Sigmoid colon (tissue), 7 donors: ENCODE results near the gene CHERP. TPM values are rescaled to one million over a fixed set of nuclear protein-coding genes. Genes with fewer than 3 reads are reported as not detected.

ENCODE experiments used
- DNase-seq: peaks from one replicate; pipeline ENCODE4 v3.0.0-alpha.2; 2019
- H3K27ac ChIP-seq, 4 donors: fragments of 200-600 bp; sonication (generic); one replicate each; pipeline ENCODE4 v1.5.1; 2016 to 2019; ENCODE audit warnings: mild to moderate bottlenecking in 1 of 4
- H3K27me3 ChIP-seq, 3 donors: fragments of 200-600 bp; sonication (generic); one replicate each; pipeline ENCODE4 v1.5.1; 2019; ENCODE audit warnings: mild to moderate bottlenecking in 1 of 3
- H3K36me3 ChIP-seq, 4 donors: fragments of 200-600 bp; sonication (generic); one replicate each; pipeline ENCODE4 v1.5.1; 2016 to 2019
- H3K4me1 ChIP-seq, 4 donors: fragments of 200-600 bp; sonication (generic); one replicate each; pipeline ENCODE4 v1.5.1; 2017 to 2019
- H3K4me3 ChIP-seq, 4 donors: fragments of 200-600 bp; sonication (generic); one replicate each; pipeline ENCODE4 v1.5.1; 2017 to 2019; ENCODE audit warnings: mild to moderate bottlenecking in 2 of 4, moderate library complexity in 1 of 4
- H3K9me3 ChIP-seq, 4 donors: fragments of 200-600 bp in 3 of 4; sonication (generic) in 3 of 4; one replicate each; pipeline versions ENCODE4 v1.5.1 to v1.6.1; 2013 to 2019
- CTCF ChIP-seq, 4 experiments: fragments of 450-650 bp in 3 of 4; fragments of 200-600 bp in 1 of 4; IDR thresholded peaks; one replicate each; pipeline ENCODE4 v1.5.1; 2016 to 2019; ENCODE audit warnings: antibody characterized with exemption in 4 of 4, mild to moderate bottlenecking in 3 of 4, moderate library complexity in 2 of 4
- EP300 ChIP-seq, 4 donors: sonication (generic); formaldehyde crosslinking; IDR thresholded peaks; one replicate each; pipeline ENCODE4 v1.6.1; 2017; ENCODE audit warnings: antibody characterized with exemption in 4 of 4
- POLR2A ChIP-seq, 2 donors: fragments of 450-650 bp; IDR thresholded peaks; one replicate each; pipeline ENCODE4 v1.6.1; 2016; ENCODE audit warnings: antibody characterized with exemption in 2 of 2, mild to moderate bottlenecking in 2 of 2, moderate library complexity in 2 of 2
- POLR2AphosphoS5 ChIP-seq, 4 donors: sonication (generic); formaldehyde crosslinking; IDR thresholded peaks; one replicate each; pipeline ENCODE4 v1.6.1; 2017; ENCODE audit warnings: antibody characterized with exemption in 4 of 4
- WGBS, 2 donors: extraction: QIAGEN DNeasy Blood & Tissue Kit; methylation state at CpG; one replicate each; pipeline ENCODE4 v1.1.7; 2013; 5-methylcytosine and 5-hydroxymethylcytosine counted together
- intact Hi-C: fragments of 100-400 bp; cut with DNase I; formaldehyde crosslinking; loops from one replicate; pipeline ENCODE4 v1.15.1; 2023
- polyA plus RNA-seq, 3 donors: library from polyadenylated mRNA; stranded (reverse); fragments of 200-250 nt; gene quantifications; one replicate each; pipeline ENCODE4 v1.2.3, GENCODE V29; 2013
- total RNA-seq, 4 donors: library from RNA; depleted of rRNA; stranded (reverse); fragments of >200 nt; gene quantifications; one replicate each; pipeline ENCODE4 v1.1.0, GENCODE V29; 2016
- donor health status: healthy with polysubstance abuse.
- donor health status: Bipolar disorder and iron deficiency.
- donor health status: healthy.

The CHERP gene
- total and polyA plus RNA-seq, 7 donors = 5.6 to 32.7 (median 8.6) TPM

- no peaks in the 10 kb centered on the region for H3K9me3 ChIP-seq
- no peaks in the 10 kb centered on the region for H3K4me1 ChIP-seq
- TF ChIP-seq POLR2AphosphoS5 (IDR thresholded peaks at IDR 0.05) = no peak
- DNase-seq = no peak
- whole genome bisulfite sequencing, 2 donors = 94% methylated on average over 24 of the region's 24 CpGs
- H3K27ac ChIP-seq = no peak overlapping the region
- intact Hi-C loops = no loop called here
- no peaks in the 10 kb centered on the region for H3K27me3 ChIP-seq
- no peak overlapping the region for H3K4me3 ChIP-seq
- peaks cover 58 to 94% (median 74%) of the 10 kb centered on the region in 4 donors for H3K36me3 ChIP-seq
Observed at GRCh38 chr19:16519230-16519687, 23.0 kb downstream of the CHERP start.

GRCh38 chr19:16518483-16519229 lies 23.6 kb downstream of the CHERP start:
- Histone ChIP-seq H3K36me3 (peaks cover 54 to 94% (median 72%) of the 10 kb centered on the region in 4 donors), H3K27ac (no peak overlapping the region), H3K27me3 (no peaks in the 10 kb centered on the region), H3K9me3 (no peaks in the 10 kb centered on the region), H3K4me1 (no peaks in the 10 kb centered on the region), H3K4me3 (no peak overlapping the region)
- TF ChIP-seq POLR2A (IDR thresholded peaks at IDR 0.05) (no peak), EP300 (IDR thresholded peaks at IDR 0.05) (no peak), POLR2AphosphoS5 (IDR thresholded peaks at IDR 0.05) (no peak), CTCF (IDR thresholded peaks at IDR 0.05) (no peak)
- WGBS, 2 donors = 92% methylated on average over 33 of the region's 33 CpGs
- DNase-seq = no peak
- intact Hi-C loops = no loop called here

GRCh38 chr19:16518061-16518460 lies 24.2 kb downstream of the CHERP start:
- Histone ChIP-seq H3K36me3 (peaks cover 52 to 94% (median 71%) of the 10 kb centered on the region in 4 donors), H3K27ac (no peak overlapping the region), H3K9me3 (no peaks in the 10 kb centered on the region), H3K4me1 (no peaks in the 10 kb centered on the region), H3K27me3 (no peaks in the 10 kb centered on the region), H3K4me3 (no peak overlapping the region)
- no peak for TF ChIP-seq POLR2A (IDR thresholded peaks at IDR 0.05)
- TF ChIP-seq POLR2AphosphoS5 (IDR thresholded peaks at IDR 0.05) = no peak
- TF ChIP-seq EP300 (IDR thresholded peaks at IDR 0.05) = no peak
- TF ChIP-seq CTCF (IDR thresholded peaks at IDR 0.05) = no peak
- intact Hi-C loops = no loop called here
- WGBS, 2 donors = 89 to 93% methylated on average over 14 of the region's 14 CpGs
- no peak for DNase-seq

GRCh38 chr19:16516923-16517610 lies 25.2 kb downstream of the CHERP start:
- H3K4me1 ChIP-seq = no peaks in the 10 kb centered on the region
- no peak for TF ChIP-seq POLR2AphosphoS5 (IDR thresholded peaks at IDR 0.05)
- H3K36me3 ChIP-seq = peaks cover 47 to 94% (median 63%) of the 10 kb centered on the region in 4 donors
- intact Hi-C loops = no loop called here
- no peaks in the 10 kb centered on the region for H3K27me3 ChIP-seq
- no peak for DNase-seq
- no peak overlapping the region for H3K27ac ChIP-seq
- 79 to 87% methylated on average over 14 of the region's 14 CpGs for WGBS, 2 donors
- no peaks in the 10 kb centered on the region for H3K9me3 ChIP-seq
- no peak overlapping the region for H3K4me3 ChIP-seq

GRCh38 chr19:16516381-16516780 lies 25.9 kb downstream of the CHERP start:
- H3K9me3 ChIP-seq = no peaks in the 10 kb centered on the region
- H3K36me3 ChIP-seq = peaks cover 41 to 94% (median 56%) of the 10 kb centered on the region in 4 donors
- TF ChIP-seq CTCF (IDR thresholded peaks at IDR 0.05) = no peak
- WGBS, 2 donors = 88 to 92% methylated on average over 15 of the region's 15 CpGs
- H3K4me1 ChIP-seq = no peaks in the 10 kb centered on the region
- no peaks in the 10 kb centered on the region for H3K27me3 ChIP-seq
- no peak for DNase-seq
- no peak overlapping the region for H3K4me3 ChIP-seq
- intact Hi-C loops = no loop called here
- H3K27ac ChIP-seq = no peak overlapping the region
